Measurements from ENCODE around the gene C1S. TPM values are rescaled to one million over a fixed set of nuclear protein-coding genes. Genes with fewer than 3 reads are reported as not detected.

The C1S gene
- total RNA-seq, 4 donors from 2014 or later, result 137 to 470 (median 255) TPM

DNA sequence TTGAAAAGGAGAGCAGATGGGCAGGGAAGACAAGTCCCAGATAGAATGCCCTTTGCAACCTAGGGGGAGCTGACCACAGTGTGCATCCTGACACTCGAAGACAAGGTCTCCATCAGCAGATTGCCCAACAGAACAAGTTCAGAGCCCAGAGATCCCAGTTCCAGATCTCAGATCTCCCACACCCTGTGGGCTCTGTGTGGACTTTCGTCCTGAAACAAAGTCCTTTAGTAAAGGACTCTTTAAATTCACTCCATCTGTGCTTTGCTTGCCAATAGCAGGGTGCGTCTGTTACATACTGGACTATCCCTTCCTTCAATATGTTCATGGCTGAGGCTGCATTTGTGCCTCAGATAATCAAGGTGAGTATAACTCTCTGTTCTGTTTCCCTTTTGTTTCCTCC is 57.2 kb downstream of the C1S start:
- TF ChIP-seq, protein P1, sequence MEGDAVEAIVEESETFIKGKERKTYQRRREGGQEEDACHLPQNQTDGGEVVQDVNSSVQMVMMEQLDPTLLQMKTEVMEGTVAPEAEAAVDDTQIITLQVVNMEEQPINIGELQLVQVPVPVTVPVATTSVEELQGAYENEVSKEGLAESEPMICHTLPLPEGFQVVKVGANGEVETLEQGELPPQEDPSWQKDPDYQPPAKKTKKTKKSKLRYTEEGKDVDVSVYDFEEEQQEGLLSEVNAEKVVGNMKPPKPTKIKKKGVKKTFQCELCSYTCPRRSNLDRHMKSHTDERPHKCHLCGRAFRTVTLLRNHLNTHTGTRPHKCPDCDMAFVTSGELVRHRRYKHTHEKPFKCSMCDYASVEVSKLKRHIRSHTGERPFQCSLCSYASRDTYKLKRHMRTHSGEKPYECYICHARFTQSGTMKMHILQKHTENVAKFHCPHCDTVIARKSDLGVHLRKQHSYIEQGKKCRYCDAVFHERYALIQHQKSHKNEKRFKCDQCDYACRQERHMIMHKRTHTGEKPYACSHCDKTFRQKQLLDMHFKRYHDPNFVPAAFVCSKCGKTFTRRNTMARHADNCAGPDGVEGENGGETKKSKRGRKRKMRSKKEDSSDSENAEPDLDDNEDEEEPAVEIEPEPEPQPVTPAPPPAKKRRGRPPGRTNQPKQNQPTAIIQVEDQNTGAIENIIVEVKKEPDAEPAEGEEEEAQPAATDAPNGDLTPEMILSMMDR (IDR thresholded peaks at IDR 0.05), result no peak
- TF ChIP-seq POLR2A (IDR thresholded peaks at IDR 0.05), result no peak
- no peak overlapping the region for H3K27ac ChIP-seq
- DNase-seq, result no peak
- H3K27me3 ChIP-seq, result no peaks in the 10 kb centered on the region
- H3K36me3 ChIP-seq, result no peaks in the 10 kb centered on the region
- no peaks in the 10 kb centered on the region for H3K9me3 ChIP-seq
- H3K4me1 ChIP-seq, result no peaks in the 10 kb centered on the region
- WGBS, 2 donors, result 84 to 94% methylated on average over 3 of the region's 3 CpGs
- H3K4me3 ChIP-seq (replicated peaks in 1 of 3), result no peak overlapping the region
- intact Hi-C loops (cut with DNase I), result no loop called here

DNA sequence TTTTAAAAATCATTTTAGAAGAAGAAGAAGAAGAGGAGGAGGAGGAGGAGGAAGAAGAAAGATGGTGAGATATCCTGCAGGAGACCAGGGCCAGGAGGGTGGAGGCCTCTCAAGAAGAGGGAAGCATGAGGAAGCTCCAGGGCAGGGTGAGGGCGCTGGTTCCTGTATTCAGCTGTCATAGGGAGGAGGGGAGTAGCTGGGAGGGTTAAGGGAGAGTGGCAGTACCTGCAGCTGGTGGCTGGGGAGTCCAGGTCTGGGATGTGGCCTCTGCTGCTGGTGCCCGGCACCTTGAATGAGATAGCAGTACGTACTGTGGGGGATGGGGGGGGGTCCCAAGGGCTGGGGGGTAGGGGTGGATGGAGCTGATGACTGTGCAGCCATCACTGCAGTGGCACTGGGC is 58.4 kb downstream of the C1S start:
- TF ChIP-seq, protein P1 (IDR thresholded peaks at IDR 0.05), result no peak
- no peak for TF ChIP-seq POLR2A (IDR thresholded peaks at IDR 0.05)
- intact Hi-C loops (cut with DNase I), result no loop called here
- WGBS, 2 donors, result 76 to 82% methylated on average over 1 to 3 of the region's 3 CpGs
- Histone ChIP-seq H3K36me3 (no peaks in the 10 kb centered on the region), H3K4me1 (peaks cover 0 to 7% of the 10 kb centered on the region in 2 donors), H3K9me3 (no peaks in the 10 kb centered on the region), H3K4me3 (replicated peaks in 1 of 3) (no peak overlapping the region), H3K27ac (no peak overlapping the region), H3K27me3 (no peaks in the 10 kb centered on the region)
- DNase-seq, result no peak

DNA sequence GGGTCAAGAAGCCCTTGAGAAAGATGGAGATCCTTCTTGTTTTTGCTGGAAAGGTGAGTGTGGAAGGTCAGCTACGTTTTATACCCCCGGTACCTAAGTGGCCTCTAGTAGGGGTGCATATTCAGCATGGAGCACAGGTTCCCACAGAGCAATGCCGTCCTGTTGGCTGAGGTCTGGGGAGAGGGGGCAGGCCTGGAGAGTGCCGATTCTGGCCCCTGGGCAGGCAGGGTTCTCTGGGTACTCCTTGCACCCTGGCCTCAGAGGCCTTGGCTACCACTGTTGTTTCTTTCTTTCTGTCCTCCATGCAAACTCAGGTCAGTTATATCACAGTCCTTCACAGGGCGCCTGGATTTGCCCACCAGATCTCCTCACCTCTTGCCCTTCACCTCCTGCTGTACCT is 59.6 kb downstream of the C1S start:
- 79 to 89% methylated on average over 5 of the region's 5 CpGs for WGBS, 2 donors
- Histone ChIP-seq H3K9me3 (no peaks in the 10 kb centered on the region), H3K27ac (no peak overlapping the region), H3K4me3 (replicated peaks in 1 of 3) (no peak overlapping the region), H3K4me1 (peaks cover 0 to 7% of the 10 kb centered on the region in 2 donors), H3K36me3 (no peaks in the 10 kb centered on the region), H3K27me3 (no peaks in the 10 kb centered on the region)
- no peak for DNase-seq
- TF ChIP-seq, protein P1 (IDR thresholded peaks at IDR 0.05), result no peak
- intact Hi-C loops (cut with DNase I), result no loop called here

Small RNAs within 50 kb of the gene (small RNA-seq; reads per million reads assigned to genes)
- gene AC006512.1 (not detected), gene RNU6-485P (not detected)

Other genes with a start within 250 kb of the C1S start
- 1 to 10 TPM in 1 of 4 donors, under 1 TPM in 3; 0.34 to 1.1 (median 0.56) TPM for gene GPR162, start 238.9 kb upstream of the C1S start, total RNA-seq
- 10 to 100 TPM; 13.6 to 27.9 (median 20.3) TPM for gene P3H3, start 232.3 kb upstream of the C1S start, total RNA-seq
- 1 to 10 TPM in 3 of 4 donors, under 1 TPM in 1; 0.39 to 3.0 (median 2.1) TPM for gene GNB3, start 219.8 kb upstream of the C1S start, total RNA-seq
- gene CDCA3, start 209.4 kb upstream of the C1S start, total RNA-seq, result 1 to 10 TPM in 2 of 4 donors, under 1 TPM in 2; 0.73 to 1.3 (median 0.90) TPM
- gene USP5, start 208.6 kb upstream of the C1S start, total RNA-seq, result 10 to 100 TPM; 34.7 to 68.6 (median 58.9) TPM
- gene TPI1, start 193.2 kb upstream of the C1S start, total RNA-seq, result 100 to 1,000 TPM; 363 to 700 (median 468) TPM
- 10 to 100 TPM; 16.3 to 35.0 (median 25.6) TPM for gene SPSB2, start 187.4 kb upstream of the C1S start, total RNA-seq
- gene LRRC23, start 155.9 kb upstream of the C1S start, total RNA-seq, result 10 to 100 TPM in 3 of 4 donors, 1 to 10 TPM in 1; 8.7 to 16.4 (median 13.0) TPM
- 10 to 100 TPM; 13.0 to 25.3 (median 19.8) TPM for gene ENO2, start 146.1 kb upstream of the C1S start, total RNA-seq
- 100 to 1,000 TPM in 1 of 4 donors, 10 to 100 TPM in 3; 53.3 to 100 (median 84.9) TPM for gene ATN1, start 132.8 kb upstream of the C1S start, total RNA-seq
- gene RNU7-1, start 116.9 kb upstream of the C1S start, total RNA-seq, result not detected
- 100 to 1,000 TPM; 344 to 666 (median 383) TPM for gene C12orf57, start 116.7 kb upstream of the C1S start, total RNA-seq
- gene PTPN6, start 109.4 kb upstream of the C1S start, total RNA-seq, result 10 to 100 TPM; 21.7 to 32.3 (median 31.4) TPM
- 100 to 1,000 TPM; 153 to 284 (median 220) TPM for gene PHB2, start 90.1 kb upstream of the C1S start, total RNA-seq
- gene EMG1, start 89.8 kb upstream of the C1S start, total RNA-seq, result 10 to 100 TPM; 19.9 to 53.1 (median 45.6) TPM
- 10 to 100 TPM; 45.1 to 68.4 (median 58.5) TPM for gene LPCAT3, start 42.2 kb upstream of the C1S start, total RNA-seq
- 100 to 1,000 TPM; 132 to 545 (median 312) TPM for gene C1R, start 31.7 kb downstream of the C1S start, total RNA-seq
- gene C1RL, start 48.5 kb downstream of the C1S start, total RNA-seq, result 100 to 1,000 TPM in 1 of 4 donors, 10 to 100 TPM in 3; 39.2 to 153 (median 59.5) TPM
- 1 to 10 TPM in 2 of 4 donors, not detected in 2; 2.8 to 4.5 TPM for gene RBP5, start 68.2 kb downstream of the C1S start, total RNA-seq
- gene CLSTN3, start 69.7 kb downstream of the C1S start, total RNA-seq, result 10 to 100 TPM; 18.0 to 53.4 (median 37.3) TPM
- gene PEX5, start 129.0 kb downstream of the C1S start, total RNA-seq, result 10 to 100 TPM; 28.5 to 37.6 (median 32.8) TPM
- not detected for gene ACSM4, start 243.4 kb downstream of the C1S start, total RNA-seq